Measurements from ENCODE around the gene C5orf15.

Gene C5orf15

GRCh38 chr5:133935667-133935940 lies 32.8 kb downstream of the C5orf15 start:
- no peak for DNase-seq

- no peak for DNase-seq
Measured at GRCh38 chr5:133934822-133935666, 33.4 kb downstream of the C5orf15 start.

GRCh38 chr5:133934311-133934710 lies 34.1 kb downstream of the C5orf15 start:
- no peak for DNase-seq

DNA sequence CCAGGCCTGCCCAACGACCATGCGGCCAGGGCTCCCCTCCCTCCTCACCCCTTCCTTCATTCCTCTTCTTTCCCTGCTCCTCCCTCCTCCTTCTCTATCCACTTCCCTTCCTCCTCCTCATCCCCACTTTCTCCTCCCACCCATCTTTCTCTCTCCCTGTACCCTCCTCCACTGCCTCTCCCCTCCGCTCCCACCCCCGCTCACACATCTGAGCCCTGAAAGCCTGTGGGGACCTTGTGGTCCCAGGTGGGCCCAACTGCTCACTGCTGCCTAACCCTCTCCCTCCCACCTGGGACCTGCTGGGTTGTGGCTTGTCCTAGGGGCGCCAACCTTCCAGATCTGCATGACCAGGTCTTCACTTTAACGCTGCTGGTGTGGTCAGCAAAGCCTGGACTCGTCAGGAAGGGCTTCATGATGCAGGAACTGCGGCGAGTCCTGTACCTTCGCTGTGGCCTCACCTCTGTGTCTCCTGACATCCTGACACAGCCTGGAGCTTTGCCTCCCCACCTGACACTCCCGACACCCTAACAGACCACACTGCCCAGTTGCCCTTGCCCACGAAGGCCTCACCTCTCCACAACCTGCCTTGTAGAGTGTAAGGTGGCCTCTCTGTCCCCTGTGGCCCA lies 34.6 kb downstream of the C5orf15 start:
- DNase-seq = no peak

- no peak for DNase-seq
Measured at GRCh38 chr5:133933169-133933509, 35.3 kb downstream of the C5orf15 start.

DNA sequence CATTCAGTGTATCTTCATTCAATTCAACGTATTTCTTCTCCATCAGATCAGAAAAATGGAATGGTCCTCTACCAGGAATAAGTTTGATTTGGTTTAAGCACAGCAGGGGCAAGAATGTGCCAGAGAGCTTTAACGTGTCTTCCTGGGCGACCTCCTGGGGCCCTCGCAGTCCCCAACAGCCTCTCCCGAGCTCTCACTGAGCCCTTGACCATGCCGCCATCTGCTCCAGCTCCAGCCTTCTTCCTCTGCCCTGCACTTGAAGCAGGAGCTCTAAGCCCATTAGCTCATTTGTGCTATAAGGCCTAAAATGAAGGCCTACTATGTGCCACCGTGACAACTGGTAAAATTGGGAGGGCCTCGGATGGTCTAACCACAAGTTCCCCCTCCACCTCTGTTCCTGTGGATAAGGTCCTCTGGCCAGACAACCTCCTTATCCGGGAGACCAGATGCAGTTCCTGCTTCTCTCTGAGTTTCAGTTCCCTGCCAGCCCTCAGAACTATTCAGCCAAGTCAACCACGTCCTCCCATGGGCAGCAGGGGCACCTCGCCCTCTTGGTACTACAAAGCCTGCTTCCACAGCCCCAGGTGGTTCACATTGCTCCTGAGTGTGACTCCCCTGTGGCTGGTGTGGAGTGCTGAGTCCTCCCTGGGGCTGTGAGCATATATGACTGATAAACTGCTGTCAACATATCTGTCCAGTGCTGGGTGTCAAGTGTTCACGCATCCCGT lies 35.8 kb downstream of the C5orf15 start:
- no peak for DNase-seq

DNA sequence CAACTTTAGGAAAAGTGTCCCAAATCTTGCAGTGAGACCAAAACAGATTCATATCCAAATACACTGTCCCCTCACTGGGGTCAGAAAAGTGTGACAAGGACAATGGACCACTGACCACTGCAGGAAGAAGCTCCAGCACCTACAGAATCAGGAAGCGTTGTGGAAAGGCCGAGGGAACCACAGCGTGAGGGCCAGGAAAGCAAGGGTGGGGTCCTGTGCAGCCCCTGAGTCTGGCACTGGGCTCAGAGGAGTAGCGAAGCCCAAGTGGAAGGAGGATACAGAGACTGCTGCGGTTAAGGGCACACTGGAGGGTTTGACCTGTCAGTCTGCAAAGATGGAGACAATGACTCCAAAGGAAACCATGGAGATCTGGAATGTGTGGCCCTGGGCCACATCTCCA lies 36.9 kb downstream of the C5orf15 start:
- no peak for DNase-seq

DNA sequence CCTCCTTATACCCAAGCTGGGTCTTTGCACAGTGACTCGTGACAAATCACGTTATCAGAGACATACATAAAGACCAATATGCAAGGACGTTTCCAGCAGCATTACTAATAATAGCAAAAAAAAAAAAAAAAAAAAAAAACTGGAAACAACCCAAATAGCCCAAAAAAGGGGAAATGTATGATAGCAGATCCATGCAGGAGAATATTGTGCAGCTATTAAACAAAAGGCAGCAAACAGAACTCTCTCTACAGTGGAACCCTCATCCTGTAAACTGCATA lies 37.7 kb downstream of the C5orf15 start:
- no peak for DNase-seq

- DNase-seq = no peak
Measured at GRCh38 chr5:133930061-133930812, 38.2 kb downstream of the C5orf15 start.

DNA sequence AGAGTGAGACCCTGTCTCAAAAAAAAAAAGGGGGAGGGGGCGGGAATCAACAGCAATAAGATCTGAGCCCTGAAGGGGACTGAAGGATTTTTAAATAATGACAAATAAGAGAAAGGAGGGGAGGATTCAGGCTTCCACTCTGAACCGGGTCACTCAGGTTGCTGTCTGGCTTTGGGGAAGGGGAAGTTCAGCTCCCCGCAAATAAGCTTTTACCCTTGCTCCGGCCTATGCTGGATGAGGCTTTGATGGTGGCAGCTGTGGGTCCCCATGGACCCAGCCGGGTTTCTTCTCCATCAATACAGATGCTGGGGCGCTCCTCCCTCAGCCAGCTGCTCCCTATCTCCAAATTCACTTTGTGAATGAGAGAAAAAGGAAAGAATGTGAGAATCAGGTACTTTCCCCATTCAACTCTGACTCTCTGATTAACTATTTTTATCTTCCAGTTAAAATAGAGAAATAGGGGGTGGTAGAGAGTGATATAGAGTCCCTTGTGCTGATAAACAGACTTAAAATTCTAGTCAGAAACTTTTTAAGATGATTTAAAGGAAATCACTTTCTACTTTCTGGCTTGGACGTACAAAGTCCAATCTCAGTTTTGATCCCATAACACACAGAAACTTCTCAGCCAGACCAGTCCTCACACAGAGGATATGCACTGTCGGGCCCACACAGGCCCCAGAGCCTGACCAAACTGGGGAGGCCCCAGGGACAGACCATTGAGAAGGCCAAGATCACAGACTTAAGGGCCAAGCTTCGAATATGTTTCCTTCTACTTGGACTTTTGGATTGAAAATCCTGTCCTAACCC lies 39.6 kb downstream of the C5orf15 start:
- no peak for DNase-seq

GRCh38 chr5:133927300-133928180 lies 40.9 kb downstream of the C5orf15 start:
- no peak for DNase-seq

- DNase-seq = no peak
Measured at GRCh38 chr5:133926489-133927299, 41.7 kb downstream of the C5orf15 start.

- no peak for DNase-seq
Measured at GRCh38 chr5:133925866-133926488, 42.4 kb downstream of the C5orf15 start.

DNA sequence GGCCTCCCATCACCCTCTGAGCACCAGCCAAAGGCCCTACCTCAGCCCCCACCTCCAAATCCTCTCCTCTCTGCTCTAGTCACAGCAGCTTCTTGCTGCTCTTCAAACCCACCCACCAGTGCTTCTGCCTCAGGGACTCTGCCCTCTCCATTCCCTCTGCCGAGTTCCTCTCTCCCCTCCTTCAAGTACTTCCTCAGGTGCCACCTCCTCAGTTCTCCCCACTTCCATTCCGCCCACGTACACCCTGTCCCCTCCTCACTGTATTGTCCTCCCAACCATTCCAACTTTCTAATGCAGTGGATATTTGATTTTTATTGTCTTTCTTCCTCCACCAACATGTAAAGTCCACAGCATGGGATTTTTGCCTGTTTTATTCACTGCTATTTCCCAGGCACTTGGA lies 43.2 kb downstream of the C5orf15 start:
- no peak for DNase-seq

DNA sequence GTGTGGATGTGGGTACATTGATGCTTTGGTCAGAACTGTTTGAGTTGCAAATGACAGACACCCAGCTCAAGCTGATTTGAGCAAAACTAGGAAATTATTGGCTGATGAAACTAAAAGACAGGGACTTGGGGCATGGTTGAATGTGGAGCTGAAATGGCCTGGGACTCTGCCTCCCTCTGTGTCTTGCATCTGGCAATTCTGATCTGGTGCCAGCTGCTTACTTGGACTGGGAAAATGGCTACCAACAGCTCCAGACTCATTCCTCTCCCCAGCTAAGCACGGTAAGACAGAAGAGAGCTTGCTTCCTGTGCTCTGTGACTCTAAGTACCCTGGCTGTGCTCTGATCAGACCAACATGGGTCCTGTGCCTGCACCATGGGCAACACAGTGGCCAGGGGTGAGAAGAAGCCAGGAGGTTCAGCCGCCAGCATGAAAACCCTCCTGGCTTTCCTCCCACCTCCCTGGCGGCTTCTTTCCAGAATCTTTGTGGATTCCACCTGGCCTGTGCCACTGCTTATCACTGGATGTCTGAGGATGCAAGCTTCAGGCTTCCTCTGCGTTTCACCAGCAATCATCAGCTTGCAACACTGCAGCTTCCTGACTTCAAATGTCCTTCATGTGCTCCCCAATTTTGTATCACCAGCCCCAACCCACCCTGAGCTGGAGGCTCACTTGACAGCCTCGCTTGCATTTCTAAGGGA lies 44.1 kb downstream of the C5orf15 start:
- no peak for DNase-seq

- no peak for DNase-seq
Measured at GRCh38 chr5:133921979-133922378, 46.4 kb downstream of the C5orf15 start.

- DNase-seq = no peak
Measured at GRCh38 chr5:133921069-133921468, 47.4 kb downstream of the C5orf15 start.

DNA sequence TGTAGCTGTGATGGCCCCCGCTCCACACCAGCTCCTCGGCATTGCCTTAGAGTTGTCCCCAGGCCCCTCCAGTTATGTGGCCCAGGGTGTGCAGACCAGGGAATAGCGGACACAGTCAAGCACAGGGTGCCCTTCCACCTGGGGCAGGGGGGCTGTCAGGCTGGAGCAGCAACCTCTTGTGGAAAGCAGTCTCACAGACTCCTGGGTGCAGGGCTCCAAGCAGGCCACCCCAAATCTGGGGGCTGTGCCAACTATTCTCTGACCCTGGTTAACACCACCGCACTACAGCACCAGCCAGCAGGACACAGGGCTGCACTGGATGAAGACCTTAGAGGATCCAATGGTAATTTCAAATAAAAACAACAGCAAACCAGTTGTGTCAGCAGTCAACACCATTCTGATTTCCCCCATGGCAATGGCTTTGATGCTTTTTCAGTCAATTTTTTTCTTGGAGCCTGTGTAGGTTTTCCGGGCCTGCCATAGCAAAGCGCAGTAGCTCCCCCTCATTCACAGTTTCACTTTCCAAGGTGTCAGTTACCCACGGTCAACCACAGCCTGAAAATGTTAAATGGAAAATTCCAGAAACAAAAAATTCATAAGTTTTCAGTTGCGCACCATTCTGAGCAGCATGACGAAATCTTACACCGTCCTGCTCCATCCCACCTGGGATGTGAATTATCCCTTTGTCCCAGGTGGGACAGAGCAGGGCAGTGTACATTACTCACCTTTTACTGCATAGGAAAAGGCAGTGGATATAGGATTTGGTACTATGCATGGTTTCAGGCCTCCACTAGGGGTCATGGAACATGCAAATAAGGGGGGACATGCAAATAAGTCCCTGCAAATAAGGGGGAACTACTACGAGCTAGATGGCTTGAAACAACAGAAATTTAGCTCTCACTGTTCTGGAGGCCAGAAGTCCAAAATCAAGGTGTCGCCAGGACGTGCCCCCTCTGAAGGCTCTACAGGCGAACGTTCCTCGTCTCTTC lies 49.0 kb downstream of the C5orf15 start:
- DNase-seq = no peak

DNA sequence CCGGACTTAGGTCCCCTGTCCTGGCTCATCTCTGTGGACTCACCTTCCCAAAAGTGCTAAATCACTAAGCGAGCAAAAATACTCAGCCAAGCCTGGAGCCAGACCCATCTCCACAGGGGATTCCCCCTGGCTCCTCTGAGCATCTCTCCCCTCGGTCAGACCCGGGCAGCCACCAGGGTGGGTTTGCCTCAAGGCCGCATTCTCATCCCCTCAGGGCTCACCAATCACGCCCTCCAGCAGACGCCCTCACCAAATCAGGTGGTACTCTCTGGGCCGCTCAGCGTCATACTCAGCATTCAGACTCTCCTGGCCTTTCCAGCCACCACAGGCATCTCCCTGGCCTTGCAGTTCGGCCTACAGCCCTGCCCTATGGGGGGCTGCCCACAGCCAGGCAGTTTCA lies 49.7 kb downstream of the C5orf15 start:
- no peak for DNase-seq

Data from HCEC 1CT (cell line).